Measurements from ENCODE around the gene GH2. TPM values are rescaled to one million over a fixed set of nuclear protein-coding genes. Genes with fewer than 3 reads are reported as not detected.
"Not testable (repeated sequence)": the region's sequence is repeated elsewhere in the genome, so short reads cannot be mapped to it uniquely, and the experiment has no call there.

The GH2 gene
- total RNA-seq, 2 donors from 2014 or later, result not detected

DNA sequence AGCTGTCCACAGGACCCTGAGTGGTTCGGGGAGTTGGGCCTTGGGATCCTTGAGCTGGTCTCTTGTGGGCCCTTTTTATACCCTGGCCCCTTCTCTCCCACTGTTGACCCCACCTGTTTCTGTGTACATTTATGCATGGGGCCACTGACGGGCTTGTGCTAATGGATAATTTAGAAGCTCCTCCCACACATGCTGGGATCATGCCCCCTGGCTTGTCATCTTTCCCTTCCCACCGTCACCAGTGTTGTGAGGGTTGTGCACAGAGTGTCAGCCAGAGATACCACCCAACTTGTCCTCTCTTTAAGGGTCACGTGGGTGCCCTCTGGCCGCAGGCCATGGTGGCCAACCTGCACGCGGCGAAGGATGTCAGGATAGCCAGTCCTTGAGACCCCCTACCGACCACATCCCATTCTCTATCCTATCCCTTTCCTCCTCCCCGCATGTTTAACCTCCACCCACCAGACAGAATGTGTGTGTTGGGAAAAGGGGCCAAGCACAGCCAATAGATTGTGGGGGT lies 37.1 kb upstream of the GH2 start, which contains the start of gene GH1:
Gene GH1, minus strand, starts transcription at position 51 of the 517 bp plus-strand sequence. CDS start 63 bp downstream, outside the sequence.
- not testable (repeated sequence) for H3K36me3 Mint-ChIP-seq (ENCODE audit: insufficient read depth in 2 of 2); H3K27ac Mint-ChIP-seq; ATAC-seq (replicated peaks in 1 of 2); DNase-seq; H3K9me3 Mint-ChIP-seq; H3K4me1 Mint-ChIP-seq (ENCODE audit: low read depth); H3K27me3 Mint-ChIP-seq (ENCODE audit: low read depth); H3K4me3 Mint-ChIP-seq

DNA sequence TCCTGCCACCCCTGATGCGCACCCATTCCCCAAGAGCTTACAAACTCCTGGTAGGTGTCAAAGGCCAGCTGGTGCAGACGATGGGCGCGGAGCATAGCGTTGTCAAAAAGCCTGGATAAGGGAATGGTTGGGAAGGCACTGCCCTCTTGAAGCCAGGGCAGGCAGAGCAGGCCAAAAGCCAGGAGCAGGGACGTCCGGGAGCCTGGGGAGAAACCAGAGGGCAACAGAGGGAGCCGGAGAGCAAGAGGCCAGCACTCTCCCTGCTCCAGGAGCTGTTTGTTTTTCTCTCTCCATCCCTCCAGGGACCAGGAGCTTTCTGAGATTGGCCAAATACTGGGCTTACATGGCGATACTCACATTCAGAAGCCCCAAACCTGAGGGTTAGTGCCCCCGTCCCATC lies 36.6 kb upstream of the GH2 start:
- ATAC-seq (replicated peaks in 1 of 2) (no peak), DNase-seq (no peak)
- no peaks in the 10 kb centered on the region for H3K36me3 Mint-ChIP-seq (ENCODE audit: insufficient read depth in 2 of 2)
- H3K4me3 Mint-ChIP-seq, result no peak overlapping the region
- H3K9me3 Mint-ChIP-seq, result no peaks in the 10 kb centered on the region
- H3K27ac Mint-ChIP-seq, result no peak overlapping the region
- H3K4me1 Mint-ChIP-seq (ENCODE audit: low read depth), result peaks cover 7% of the 10 kb centered on the region
- H3K27me3 Mint-ChIP-seq (ENCODE audit: low read depth), result no peaks in the 10 kb centered on the region

DNA sequence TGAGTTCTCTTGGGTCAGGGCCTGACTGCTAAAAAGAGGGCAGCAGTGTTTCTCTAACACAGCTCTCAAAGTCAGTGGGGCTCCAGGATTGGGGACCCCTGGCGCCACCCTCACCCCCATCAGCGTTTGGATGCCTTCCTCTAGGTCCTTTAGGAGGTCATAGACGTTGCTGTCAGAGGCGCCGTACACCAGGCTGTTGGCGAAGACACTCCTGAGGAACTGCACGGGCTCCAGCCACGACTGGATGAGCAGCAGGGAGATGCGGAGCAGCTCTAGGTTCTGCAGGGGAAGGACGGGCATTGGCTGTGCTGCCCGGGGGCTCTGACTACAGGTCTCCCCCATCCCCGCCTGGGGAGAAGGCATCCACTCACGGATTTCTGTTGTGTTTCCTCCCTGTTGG lies 35.9 kb upstream of the GH2 start:
- H3K4me3 Mint-ChIP-seq, result no peak overlapping the region
- no peak for DNase-seq
- H3K9me3 Mint-ChIP-seq, result no peaks in the 10 kb centered on the region
- H3K27me3 Mint-ChIP-seq (ENCODE audit: low read depth), result no peaks in the 10 kb centered on the region
- H3K36me3 Mint-ChIP-seq (ENCODE audit: insufficient read depth in 2 of 2), result no peaks in the 10 kb centered on the region
- peaks cover 7% of the 10 kb centered on the region for H3K4me1 Mint-ChIP-seq (ENCODE audit: low read depth)
- no peak overlapping the region for H3K27ac Mint-ChIP-seq
- ATAC-seq (replicated peaks in 1 of 2), result no peak

DNA sequence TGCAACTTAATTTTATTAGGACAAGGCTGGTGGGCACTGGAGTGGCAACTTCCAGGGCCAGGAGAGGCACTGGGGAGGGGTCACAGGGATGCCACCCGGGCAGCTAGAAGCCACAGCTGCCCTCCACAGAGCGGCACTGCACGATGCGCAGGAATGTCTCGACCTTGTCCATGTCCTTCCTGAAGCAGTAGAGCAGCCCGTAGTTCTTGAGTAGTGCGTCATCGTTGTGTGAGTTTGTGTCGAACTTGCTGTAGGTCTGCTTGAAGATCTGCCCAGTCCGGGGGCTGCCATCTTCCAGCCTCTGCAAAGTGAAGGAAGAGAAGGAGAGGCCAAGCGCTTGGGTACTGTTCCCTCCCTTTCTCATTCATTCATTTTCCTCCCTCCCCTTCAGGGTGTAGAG lies 35.5 kb upstream of the GH2 start:
- H3K36me3 Mint-ChIP-seq (ENCODE audit: insufficient read depth in 2 of 2); ATAC-seq (replicated peaks in 1 of 2); H3K27me3 Mint-ChIP-seq (ENCODE audit: low read depth); H3K4me1 Mint-ChIP-seq (ENCODE audit: low read depth); DNase-seq; H3K9me3 Mint-ChIP-seq; H3K27ac Mint-ChIP-seq; H3K4me3 Mint-ChIP-seq: not testable (repeated sequence)

DNA sequence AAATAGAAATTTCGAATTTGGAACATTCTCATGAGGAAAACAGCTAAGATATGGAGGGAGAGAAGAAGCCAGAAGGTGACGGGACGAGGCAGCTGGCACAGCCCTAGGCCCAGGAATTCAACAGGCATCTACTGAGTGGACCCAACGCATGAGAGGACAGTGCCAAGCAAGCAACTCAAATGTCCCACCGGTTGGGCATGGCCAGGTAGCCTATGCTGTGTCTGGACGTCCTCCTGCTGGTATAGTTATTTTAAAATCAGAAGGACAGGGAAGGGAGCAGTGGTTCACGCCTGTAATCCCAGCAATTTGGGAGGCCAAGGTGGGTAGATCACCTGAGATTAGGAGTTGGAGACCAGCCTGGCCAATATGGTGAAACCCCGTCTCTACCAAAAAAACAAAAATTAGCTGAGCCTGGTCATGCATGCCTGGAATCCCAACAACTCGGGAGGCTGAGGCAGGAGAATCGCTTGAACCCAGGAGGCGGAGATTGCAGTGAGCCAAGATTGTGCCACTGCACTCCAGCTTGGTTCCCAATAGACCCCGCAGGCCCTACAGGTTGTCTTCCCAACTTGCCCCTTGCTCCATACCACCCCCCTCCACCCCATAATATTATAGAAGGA lies 34.9 kb upstream of the GH2 start:
- H3K27ac Mint-ChIP-seq, result no peak overlapping the region
- H3K36me3 Mint-ChIP-seq (ENCODE audit: insufficient read depth in 2 of 2), result no peaks in the 10 kb centered on the region
- ATAC-seq (replicated peaks in 1 of 2) (no peak), DNase-seq (no peak)
- no peaks in the 10 kb centered on the region for H3K9me3 Mint-ChIP-seq
- peaks cover 13% of the 10 kb centered on the region for H3K4me1 Mint-ChIP-seq (ENCODE audit: low read depth)
- no peaks in the 10 kb centered on the region for H3K27me3 Mint-ChIP-seq (ENCODE audit: low read depth)
- H3K4me3 Mint-ChIP-seq, result no peak overlapping the region

DNA sequence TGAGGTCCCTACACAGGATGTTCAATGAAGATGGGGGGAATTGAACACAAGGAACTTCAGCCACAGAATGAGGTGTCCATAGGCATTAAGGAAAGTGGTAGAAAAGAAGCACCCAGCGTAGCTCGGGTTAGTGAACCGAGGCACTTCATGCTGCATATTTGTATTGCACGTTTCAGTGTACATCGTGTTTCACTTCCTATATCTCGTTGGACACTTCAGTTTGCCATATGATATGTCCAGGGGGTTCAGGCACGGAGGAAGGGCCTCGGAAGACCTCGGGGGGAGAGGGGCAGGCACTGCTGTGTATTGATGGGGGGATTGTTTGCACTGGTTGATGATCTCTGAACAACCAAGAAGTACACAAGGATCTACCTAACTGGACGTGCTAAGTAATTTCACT lies 34.0 kb upstream of the GH2 start:
- not testable (repeated sequence) for H3K36me3 Mint-ChIP-seq (ENCODE audit: insufficient read depth in 2 of 2); ATAC-seq (replicated peaks in 1 of 2); DNase-seq; H3K27me3 Mint-ChIP-seq (ENCODE audit: low read depth); H3K27ac Mint-ChIP-seq; H3K9me3 Mint-ChIP-seq; H3K4me3 Mint-ChIP-seq
- peaks cover 17% of the 10 kb centered on the region for H3K4me1 Mint-ChIP-seq (ENCODE audit: low read depth)

DNA sequence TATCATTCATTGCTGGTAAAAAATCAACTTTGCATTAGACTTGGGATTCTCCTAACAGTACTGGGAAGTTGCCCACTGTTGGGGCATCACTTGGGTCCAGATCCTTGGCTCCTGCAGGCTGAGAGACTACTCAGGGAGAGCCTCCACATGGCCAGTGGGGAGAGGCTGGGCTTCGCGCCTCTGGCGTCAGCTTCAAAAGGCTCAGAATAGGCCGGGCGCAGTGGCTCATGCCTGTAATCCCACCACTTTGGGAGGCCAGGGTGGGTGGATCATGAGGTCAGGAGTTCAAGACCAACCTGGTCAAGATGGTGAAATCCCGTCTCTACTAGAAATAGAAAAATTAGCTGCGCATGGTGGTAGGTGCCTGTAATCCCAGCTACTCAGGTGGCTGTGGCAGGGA lies 32.7 kb upstream of the GH2 start:
- no peak overlapping the region for H3K27ac Mint-ChIP-seq
- peaks cover 16% of the 10 kb centered on the region for H3K4me1 Mint-ChIP-seq (ENCODE audit: low read depth)
- no peaks in the 10 kb centered on the region for H3K36me3 Mint-ChIP-seq (ENCODE audit: insufficient read depth in 2 of 2)
- no peak for DNase-seq
- no peak overlapping the region for H3K4me3 Mint-ChIP-seq
- no peak for ATAC-seq (replicated peaks in 1 of 2)
- H3K9me3 Mint-ChIP-seq, result no peaks in the 10 kb centered on the region
- H3K27me3 Mint-ChIP-seq (ENCODE audit: low read depth), result no peaks in the 10 kb centered on the region

DNA sequence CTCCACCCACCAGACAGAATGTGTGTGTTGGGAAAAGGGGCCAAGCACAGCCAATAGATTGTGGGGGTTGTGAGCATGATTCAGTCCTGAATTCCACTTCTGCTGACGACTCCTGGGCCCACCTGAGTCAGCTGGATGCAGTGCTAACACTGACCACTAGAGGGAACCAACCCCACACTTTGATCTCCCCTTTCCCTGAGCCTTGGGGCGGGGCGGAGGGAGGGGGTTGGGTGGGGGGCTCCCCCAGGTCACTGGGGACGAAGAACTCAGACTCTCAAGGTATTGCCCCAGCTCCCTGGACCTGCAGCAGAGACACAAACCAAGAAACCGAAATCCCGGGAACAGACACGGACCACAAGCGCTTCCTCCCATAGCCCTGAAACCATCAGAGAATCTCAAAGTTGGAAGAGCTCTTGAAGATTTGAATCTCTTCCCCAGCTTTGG lies 29.9 kb upstream of the GH2 start:
- ATAC-seq (replicated peaks in 1 of 2) (peak; percentile 57 to 76), DNase-seq (peak; percentile 71)
- no peaks in the 10 kb centered on the region for H3K36me3 Mint-ChIP-seq (ENCODE audit: insufficient read depth in 2 of 2)
- no peak overlapping the region for H3K27ac Mint-ChIP-seq
- H3K27me3 Mint-ChIP-seq (ENCODE audit: low read depth), result no peaks in the 10 kb centered on the region
- H3K4me1 Mint-ChIP-seq (ENCODE audit: low read depth), result peaks cover 10% of the 10 kb centered on the region
- no peak overlapping the region for H3K4me3 Mint-ChIP-seq
- no peaks in the 10 kb centered on the region for H3K9me3 Mint-ChIP-seq

DNA sequence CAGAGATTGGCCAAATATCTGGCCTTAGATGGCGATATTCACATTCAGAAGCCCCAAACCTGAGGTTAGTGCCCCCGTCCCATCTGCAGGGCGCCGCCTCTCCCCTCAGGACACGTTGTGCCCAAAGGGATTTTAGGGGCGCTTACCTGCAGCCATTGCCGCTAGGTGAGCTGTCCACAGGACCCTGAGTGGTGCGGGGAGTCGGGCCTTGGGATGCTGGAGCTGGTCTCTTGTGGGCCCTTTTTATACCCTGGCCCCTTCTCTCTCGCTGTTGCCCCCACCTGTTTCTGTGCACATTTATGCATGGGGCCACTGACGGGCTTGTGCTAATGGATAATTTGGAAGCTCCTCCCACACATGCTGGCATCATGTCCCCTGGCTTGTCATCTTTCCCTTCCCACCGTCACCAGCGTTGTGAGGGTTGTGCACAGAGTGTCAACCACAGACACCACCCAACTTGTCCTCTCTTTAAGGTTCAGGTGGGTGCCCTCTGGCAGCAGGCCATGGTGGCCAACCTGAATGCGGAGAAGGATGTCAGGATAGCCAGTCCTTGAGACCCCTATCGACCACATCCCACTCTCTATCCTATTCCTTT lies 29.4 kb upstream of the GH2 start, which contains the start of gene CSHL1:
Gene CSHL1, minus strand, starts transcription at position 218 of the 595 bp plus-strand sequence. Its CDS starts 62 bp downstream, at position 156.
- Mint-ChIP-seq H3K27me3 (ENCODE audit: low read depth) (no peaks in the 10 kb centered on the region), H3K27ac (no peak within 1 kb of the TSS)

DNA sequence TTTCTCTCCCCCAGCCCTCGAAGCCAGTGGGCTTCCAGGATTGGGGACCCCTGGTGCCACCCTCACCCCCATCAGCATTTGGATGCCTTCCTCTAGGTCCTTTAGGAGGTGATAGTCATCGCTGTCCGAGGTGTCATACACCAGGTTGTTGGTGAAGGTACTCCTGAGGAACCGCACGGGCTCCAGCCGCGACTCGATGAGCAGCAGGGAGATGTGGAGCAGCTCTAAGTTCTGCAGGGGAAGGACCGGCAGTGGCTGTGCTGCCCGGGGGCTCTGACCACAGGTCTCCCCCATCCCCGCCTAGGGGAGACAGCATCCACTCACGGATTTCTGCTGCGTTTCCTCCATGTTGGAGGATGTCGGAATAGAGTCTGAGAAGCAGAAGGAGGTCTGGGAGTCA lies 28.4 kb upstream of the GH2 start:
- Mint-ChIP-seq H3K4me3 (no peak overlapping the region), H3K9me3 (no peaks in the 10 kb centered on the region), H3K27ac (no peak overlapping the region), H3K27me3 (ENCODE audit: low read depth) (no peaks in the 10 kb centered on the region), H3K36me3 (ENCODE audit: insufficient read depth in 2 of 2) (no peaks in the 10 kb centered on the region), H3K4me1 (ENCODE audit: low read depth) (peaks cover 10% of the 10 kb centered on the region)
- DNase-seq (no peak), ATAC-seq (replicated peaks in 1 of 2) (no peak)

More for the DNA sequence above, 29.4 kb upstream of the GH2 start, which contains the start of gene CSHL1:
- Mint-ChIP-seq H3K36me3 (ENCODE audit: insufficient read depth in 2 of 2) (no peaks in the 10 kb centered on the region), H3K4me3 (no peak within 1 kb of the TSS), H3K9me3 (no peaks in the 10 kb centered on the region), H3K4me1 (ENCODE audit: low read depth) (peaks cover 10% of the 10 kb centered on the region)
- DNase-seq (no peak), ATAC-seq (replicated peaks in 1 of 2) (no peak)

DNA sequence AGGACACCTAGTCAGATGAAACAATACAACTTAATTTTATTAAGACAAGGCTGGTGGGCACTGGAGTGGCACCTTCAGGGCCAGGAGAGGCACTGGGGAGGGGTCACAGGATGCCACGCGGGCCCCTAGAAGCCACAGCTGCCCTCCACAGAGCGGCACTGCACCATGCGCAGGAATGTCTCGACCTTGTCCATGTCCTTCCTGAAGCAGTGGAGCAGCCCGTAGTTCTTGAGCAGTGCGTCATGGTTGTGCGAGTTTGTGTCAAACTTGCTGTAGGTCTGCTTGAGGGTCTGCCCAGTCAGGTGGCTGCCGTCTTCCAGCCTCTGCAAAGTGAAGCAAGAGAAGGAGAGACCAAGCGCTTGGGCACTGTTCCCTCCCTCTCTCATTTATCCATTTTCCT lies 27.8 kb upstream of the GH2 start:
- H3K4me3 Mint-ChIP-seq; H3K36me3 Mint-ChIP-seq (ENCODE audit: insufficient read depth in 2 of 2); H3K4me1 Mint-ChIP-seq (ENCODE audit: low read depth); H3K27ac Mint-ChIP-seq; H3K27me3 Mint-ChIP-seq (ENCODE audit: low read depth); DNase-seq; H3K9me3 Mint-ChIP-seq; ATAC-seq (replicated peaks in 1 of 2): not testable (repeated sequence)

DNA sequence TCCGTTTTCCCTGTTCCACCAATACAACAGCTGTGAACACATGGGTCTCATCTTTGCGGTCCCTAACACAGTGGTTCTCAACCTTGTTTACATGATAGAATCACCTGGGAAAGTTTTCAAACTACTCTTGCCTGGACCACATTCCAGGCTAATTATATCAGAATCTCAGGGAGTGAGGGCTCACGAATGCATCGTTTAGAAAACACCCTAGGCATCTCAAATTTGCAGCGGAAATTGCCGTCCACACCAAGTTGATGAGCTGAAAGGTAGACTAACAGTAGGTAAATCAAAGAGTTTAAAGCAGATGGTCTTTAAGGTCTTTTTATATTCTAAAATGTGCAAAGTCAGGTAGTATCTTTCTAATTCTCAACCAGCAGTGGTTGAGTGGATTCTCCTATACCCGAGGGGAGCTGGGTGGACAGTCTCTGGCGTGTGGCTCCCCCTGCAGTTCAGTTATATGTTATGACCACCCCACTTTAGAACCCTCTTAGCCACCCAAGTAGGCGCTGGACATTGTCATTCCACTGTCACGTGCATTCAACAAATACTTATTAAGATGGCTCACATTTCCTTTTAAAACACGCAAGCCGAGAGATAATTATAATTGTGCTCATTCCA lies 25.5 kb upstream of the GH2 start:
- DNase-seq (peak; percentile 27 to 44), ATAC-seq (replicated peaks in 1 of 2) (peak; percentile 54 to 63)
- H3K36me3 Mint-ChIP-seq (ENCODE audit: insufficient read depth in 2 of 2); H3K4me3 Mint-ChIP-seq; H3K27me3 Mint-ChIP-seq (ENCODE audit: low read depth); H3K27ac Mint-ChIP-seq; H3K9me3 Mint-ChIP-seq: not testable (repeated sequence)
- H3K4me1 Mint-ChIP-seq (ENCODE audit: low read depth), result peaks cover 19% of the 10 kb centered on the region

DNA sequence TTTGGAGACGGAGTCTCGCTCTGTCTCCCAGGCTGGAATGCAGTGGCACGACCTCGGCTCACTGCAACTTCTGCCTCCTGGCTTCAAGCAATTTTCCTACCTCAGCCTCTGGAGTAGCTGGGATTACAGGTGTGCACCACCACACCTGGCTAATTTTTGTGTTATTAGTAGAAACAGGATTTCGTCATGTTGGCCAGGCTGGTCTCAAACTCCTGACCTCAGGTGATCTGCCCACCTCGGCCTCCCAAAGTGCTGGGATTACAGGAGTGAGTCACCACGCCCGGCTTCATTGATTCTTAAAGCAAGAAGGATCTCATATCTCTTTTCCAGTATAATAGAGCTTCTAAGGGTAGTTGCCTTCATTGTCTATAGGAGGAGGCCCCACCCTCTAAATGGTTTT lies 23.1 kb upstream of the GH2 start:
- not testable (repeated sequence) for H3K9me3 Mint-ChIP-seq; H3K27ac Mint-ChIP-seq; DNase-seq; H3K4me3 Mint-ChIP-seq; ATAC-seq (replicated peaks in 1 of 2); H3K27me3 Mint-ChIP-seq (ENCODE audit: low read depth); H3K36me3 Mint-ChIP-seq (ENCODE audit: insufficient read depth in 2 of 2)
- H3K4me1 Mint-ChIP-seq (ENCODE audit: low read depth), result peaks cover 16% of the 10 kb centered on the region
